GM18907 (cell line): ENCODE results near the gene CHST8.
"Not testable (repeated sequence)": the region's sequence is repeated elsewhere in the genome, so short reads cannot be mapped to it uniquely, and the experiment has no call there.

ENCODE experiments used
- ATAC-seq: cut with Tn5 transposase; IDR thresholded peaks from one replicate; pipeline ENCODE4 v1.9.1; 2021; ENCODE audit warnings: mild to moderate bottlenecking, moderate library complexity; ENCODE audit not compliant: unreplicated experiment

Gene CHST8

GRCh38 chr19:33689138-33689746 lies 67.5 kb downstream of the CHST8 start:
- ATAC-seq, result no peak

GRCh38 chr19:33689868-33690267 lies 68.1 kb downstream of the CHST8 start:
- no peak for ATAC-seq

DNA sequence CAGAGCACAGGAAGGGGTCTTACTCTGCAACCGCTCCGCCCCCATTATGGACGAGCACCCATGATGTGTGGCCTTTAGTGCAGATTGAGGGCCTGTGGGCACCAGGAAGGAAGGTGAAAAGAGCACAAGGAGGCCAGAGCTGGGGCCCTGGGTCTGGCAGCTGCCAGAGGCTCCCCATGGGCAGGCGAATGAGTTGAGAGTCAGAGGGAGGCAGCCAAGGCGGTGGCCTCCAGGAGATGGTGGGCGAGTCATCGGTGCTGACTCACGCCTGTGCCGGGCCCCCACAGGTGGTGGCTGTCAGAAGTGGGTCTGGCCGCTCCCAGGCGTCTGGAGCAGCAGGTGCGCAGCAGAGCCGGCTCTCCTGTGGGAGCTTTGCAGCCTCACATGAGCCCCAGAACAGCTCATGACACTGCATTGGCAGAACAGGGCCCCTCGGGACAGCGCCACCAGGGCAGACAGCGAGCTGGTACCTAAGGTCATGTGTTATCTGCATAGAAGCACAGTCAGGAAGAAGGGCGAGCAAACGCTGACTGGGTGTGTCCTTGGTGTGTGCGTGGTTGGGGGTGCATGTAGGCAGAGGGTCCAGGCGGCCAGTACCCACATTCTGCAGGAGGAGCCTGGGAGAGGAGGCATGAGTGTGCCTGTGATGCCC lies 68.8 kb downstream of the CHST8 start:
- ATAC-seq, result no peak

DNA sequence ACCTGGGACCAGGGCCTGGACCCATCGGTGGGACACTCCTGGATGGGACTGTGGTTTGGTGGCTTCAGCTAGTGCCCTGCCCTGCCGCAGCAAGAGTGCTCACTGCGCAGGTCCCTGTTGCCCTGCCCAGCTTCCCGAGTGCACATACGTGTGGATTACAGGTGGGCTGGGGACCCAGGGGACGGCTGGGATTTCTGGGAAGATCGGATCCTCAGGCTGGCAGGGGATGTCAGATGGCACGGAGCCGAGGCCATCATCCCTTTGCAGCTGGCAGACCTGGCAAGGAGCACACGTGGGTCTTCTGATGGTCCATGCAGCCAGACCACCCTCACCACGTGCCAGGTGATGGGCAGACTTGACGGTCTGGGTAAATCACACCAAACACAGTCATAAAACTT lies 69.3 kb downstream of the CHST8 start:
- ATAC-seq, result no peak

- ATAC-seq, result no peak
Measured at GRCh38 chr19:33691736-33692135, 70.0 kb downstream of the CHST8 start.

GRCh38 chr19:33693678-33694077 lies 71.9 kb downstream of the CHST8 start:
- no peak for ATAC-seq

DNA sequence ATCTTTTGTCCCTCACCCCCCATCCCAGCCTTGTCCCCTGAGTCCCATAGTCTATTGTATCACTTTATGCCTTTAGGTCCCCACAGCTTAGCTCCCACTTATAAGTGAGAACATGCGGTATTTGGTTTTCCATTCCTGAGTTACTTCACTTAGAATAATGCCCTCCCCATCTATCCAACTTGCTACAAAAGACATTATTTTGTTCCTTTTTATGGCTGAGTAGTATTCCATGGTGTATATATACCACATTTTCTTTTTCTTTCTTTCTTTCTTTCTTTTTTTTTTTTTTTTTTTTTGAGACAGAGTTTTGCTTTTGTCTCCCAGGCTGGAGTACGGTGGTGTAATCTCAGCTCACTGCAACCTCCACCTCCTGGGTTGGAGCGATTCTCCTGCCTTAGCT lies 73.8 kb downstream of the CHST8 start:
- ATAC-seq, result not testable (repeated sequence)

- ATAC-seq, result no peak
Measured at GRCh38 chr19:33697766-33698165, 76.0 kb downstream of the CHST8 start.

DNA sequence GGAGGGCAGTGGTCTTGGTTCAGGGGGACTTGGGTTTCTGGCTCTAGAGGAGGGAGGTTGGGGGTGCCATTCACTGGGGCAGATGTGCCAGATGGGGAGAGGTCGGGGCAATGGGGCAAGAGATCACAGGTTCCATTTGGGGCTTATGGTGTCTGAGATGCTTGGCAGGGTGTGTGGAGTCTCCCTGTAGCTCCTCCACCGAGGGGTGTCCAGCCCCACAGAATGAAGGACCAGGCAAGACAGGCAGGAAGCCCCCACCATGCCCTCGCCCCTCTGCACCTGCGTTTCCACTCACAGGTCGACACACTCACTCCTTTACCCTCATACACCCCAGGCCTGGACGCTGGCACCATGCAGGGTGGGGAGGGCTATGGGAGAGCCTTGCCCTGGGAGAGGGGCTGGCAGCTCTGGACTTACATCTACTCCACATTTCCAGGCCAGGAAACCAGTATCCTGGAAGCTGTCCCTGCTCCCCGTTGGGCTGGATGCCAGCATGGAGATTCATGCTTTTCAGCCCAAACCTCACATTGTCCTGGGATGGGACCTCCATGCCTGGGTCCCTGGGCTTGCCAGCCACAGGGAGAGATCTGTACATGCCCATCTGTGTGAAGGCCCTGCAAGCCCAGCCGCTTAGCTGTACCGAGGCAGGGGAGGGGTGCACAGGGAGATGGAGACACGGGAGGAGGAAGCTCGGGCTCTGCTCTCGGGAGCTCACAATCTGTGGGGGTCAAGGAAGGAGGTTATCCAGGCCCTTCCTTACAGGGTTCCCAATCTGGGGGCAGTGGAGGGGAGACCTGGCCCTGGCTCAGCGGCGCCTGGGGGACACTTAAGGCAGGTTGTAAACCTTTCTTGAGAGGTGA lies 77.1 kb downstream of the CHST8 start:
- ATAC-seq, result no peak

DNA sequence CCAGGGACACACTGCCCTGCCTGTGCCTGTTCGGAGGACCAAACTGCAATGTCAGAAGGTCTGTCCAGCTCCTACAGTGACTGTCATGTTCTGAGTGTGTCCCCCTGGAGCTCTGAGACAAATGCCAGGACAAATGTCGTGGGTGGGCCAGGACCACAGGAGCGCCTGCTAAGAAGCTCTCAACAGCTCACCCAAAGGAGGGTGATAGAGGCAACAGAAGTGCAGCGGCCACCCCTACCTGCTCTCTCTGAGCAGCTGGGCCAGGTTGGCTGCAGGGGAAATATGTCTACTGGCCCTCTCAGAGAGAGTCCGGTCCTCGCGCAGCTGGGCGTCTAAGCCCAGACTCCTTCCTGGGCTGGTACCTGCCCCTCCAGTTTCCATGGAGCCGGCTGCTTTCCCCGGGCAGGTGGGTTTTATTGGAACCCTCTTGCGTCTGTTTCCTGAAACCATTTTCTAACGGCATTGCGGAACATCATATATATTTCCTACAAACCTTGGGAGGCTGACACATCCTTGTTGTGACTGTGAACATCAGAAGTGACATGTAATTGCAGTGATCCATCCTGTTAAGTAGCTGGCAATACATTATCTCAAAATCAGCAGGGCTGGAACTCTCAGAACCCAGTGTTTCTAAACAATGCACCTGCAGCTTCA lies 78.1 kb downstream of the CHST8 start:
- no peak for ATAC-seq

DNA sequence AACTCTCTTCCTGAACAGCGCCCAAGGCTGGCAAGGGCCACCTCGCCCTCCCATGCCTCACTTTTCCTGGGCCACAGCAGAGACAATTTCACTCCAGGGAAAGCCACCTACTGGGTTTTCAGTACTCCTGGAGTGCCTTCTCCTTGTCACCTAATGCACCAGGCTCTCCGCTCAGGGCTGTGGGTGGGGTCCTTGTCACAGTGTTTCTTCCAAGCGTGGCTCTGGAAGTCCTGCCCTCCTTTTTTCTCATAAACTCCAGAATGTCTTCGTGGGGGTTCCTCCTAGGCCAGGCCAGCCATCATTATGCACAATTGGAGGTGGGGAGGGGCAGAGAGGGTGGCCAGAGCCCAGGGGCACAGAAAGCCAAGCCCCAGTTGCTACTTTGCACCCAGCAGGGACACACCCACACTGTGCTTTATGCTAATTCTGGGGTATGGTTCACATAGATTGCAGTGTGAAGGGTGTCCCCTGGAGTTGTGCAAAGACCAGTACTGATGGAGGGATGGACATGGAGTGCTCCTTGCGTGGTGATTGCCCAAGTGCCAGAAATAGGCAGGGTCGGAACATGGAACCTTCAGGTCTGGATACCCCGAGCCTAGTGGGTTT lies 78.8 kb downstream of the CHST8 start:
- no peak for ATAC-seq

- no peak for ATAC-seq
Measured at GRCh38 chr19:33701565-33701964, 79.8 kb downstream of the CHST8 start.

- ATAC-seq, result no peak
Measured at GRCh38 chr19:33702606-33703437, 81.1 kb downstream of the CHST8 start.

- ATAC-seq, result no peak
Measured at GRCh38 chr19:33703438-33703750, 81.6 kb downstream of the CHST8 start.

GRCh38 chr19:33703821-33704220 lies 82.1 kb downstream of the CHST8 start:
- no peak for ATAC-seq

DNA sequence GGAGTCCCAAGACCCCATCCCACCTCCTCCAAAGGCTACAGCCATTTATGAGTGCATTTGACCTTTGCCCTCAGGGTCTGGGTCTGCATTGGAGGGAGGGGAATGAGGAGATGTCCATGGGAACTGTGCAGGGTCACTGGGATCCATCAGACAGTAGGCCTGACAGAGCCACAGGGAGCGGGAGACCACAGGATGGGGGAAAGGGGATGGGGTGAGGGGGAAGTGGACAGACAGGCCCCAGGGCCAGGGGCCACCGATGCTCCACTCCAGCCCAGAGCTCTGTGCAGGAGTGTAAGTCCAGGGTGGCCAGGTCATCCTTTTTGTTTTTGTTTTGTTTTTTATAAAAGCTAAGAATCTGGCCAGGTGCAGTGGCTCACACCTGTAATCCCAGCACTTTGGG lies 82.5 kb downstream of the CHST8 start:
- ATAC-seq, result no peak

DNA sequence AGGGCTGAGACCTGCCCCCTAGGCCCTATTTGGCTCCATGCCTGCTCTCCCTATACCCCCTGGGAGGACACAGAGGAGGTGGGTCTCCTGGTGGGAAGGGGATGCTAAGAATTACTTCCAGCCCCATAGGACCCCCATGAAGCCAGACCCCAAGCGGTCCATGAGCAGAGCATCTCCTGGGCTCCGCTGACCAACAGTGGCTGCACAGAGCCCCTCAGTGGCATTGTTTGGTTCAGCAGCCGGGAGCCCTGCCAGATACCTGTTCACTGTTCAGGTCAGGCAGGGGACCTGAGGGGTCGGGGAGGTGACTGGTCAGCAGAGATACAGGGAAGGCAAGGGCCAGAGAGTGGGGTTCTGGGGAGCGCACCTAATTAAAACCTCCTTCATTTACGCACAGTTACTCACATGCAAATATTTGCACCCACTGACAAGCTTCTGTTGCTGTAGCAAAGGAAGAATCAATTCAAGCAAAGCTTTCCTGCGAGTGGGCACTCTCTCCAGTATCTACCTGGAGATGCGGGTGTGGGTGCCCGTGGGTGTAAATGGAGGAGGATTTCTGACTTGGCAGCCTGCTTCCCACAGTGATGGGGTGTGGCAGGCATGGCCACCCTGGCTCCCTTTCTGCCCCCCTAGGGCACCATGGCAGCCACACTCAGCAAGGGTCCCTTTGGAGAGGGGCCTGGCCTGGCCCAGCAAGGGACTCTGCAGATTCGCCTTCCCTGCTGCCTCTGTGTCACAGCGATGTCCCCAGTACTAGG lies 83.5 kb downstream of the CHST8 start:
- no peak for ATAC-seq

GRCh38 chr19:33705860-33706259 lies 84.1 kb downstream of the CHST8 start:
- no peak for ATAC-seq

DNA sequence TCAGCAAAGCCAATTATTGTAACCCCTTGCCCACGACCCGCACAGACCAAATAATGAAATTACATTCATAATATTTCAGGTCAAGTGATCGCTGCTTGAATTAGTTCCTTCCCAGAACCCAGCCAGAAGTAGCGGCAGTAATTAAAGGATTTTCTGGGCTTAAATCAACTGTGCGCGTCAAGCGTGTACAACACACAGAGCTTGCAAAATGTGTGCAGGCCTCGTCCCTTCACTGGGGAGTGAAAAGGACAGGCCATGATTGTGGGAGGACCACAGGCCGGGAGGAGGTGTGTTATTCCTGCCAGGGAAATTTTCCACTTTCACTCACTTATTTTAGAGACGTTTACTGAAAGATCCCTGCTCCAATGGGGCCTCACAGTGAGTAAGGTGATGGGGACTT lies 84.9 kb downstream of the CHST8 start:
- ATAC-seq, result no peak

DNA sequence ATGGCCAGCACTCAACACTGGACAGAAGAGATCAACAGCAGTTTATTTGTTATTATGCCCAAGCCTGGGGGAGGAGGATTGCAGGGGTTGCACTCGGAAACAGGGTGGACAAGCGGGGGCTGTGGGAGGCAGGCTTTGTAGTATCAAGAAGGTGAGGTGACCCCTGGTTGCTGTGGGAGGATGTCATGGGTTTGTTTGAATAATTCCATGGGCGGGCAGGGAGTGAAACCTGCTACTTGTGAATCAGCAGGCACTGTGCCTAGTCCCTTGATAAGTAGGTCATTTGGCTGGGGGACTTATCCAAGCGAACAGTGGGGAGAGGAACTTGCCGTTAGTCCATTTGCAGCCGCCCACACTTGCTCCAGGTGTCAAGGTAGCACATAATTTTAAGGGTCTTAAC lies 90.5 kb downstream of the CHST8 start:
- no peak for ATAC-seq
